Kidney epithelial cell (primary cell): ENCODE data around the gene PXDN. TPM values are rescaled to one million over a fixed set of nuclear protein-coding genes. Genes with fewer than 3 reads are reported as not detected.
"Not testable (repeated sequence)": the region's sequence is repeated elsewhere in the genome, so short reads cannot be mapped to it uniquely, and the experiment has no call there.

Source experiments
- DNase-seq: peaks from one replicate; pipeline ENCODE4 v3.0.0-alpha.2; 2010; ENCODE audit warnings: low read depth
- H3K27me3 ChIP-seq: 2 replicates; pipeline ENCODE4 v1.6.0; 2011; ENCODE audit warnings: low read length; ENCODE audit not compliant: control insufficient read depth, insufficient read depth
- H3K36me3 ChIP-seq: 2 replicates; pipeline ENCODE4 v1.5.1; 2011; ENCODE audit warnings: low read length; ENCODE audit not compliant: control insufficient read depth, insufficient read depth
- H3K4me3 ChIP-seq: 2 replicates; pipeline ENCODE4 v1.5.1; 2011; ENCODE audit warnings: low read depth, mild to moderate bottlenecking, control low read depth, low read length
- CTCF ChIP-seq: IDR thresholded peaks from 2 replicates; pipeline ENCODE4 v1.5.1; 2011; ENCODE audit warnings: mild to moderate bottlenecking, moderate library complexity, low read length, control low read depth, inconsistent platforms; ENCODE audit not compliant: insufficient read depth, poor library complexity, severe bottlenecking
- total RNA-seq: library from RNA; depleted of rRNA; stranded (reverse); fragments of >200 nt; gene quantifications from 2 replicates; pipeline ENCODE4 v1.2.3, GENCODE V29; 2015

Gene PXDN
- total RNA-seq, 1 donor from 2014 or later: 287 TPM

- no peaks in the 10 kb centered on the region for H3K36me3 ChIP-seq
- no peak for TF ChIP-seq CTCF
Measured at GRCh38 chr2:1705557-1706076, 38.7 kb downstream of the PXDN start.

GRCh38 chr2:1704631-1705556, 39.4 kb downstream of the PXDN start:
- DNase-seq: no peak
- no peak for TF ChIP-seq CTCF
- Histone ChIP-seq H3K36me3 (no peaks in the 10 kb centered on the region), H3K4me3 (no peak overlapping the region), H3K27me3 (no peaks in the 10 kb centered on the region)

More at GRCh38 chr2:1705557-1706076, 38.7 kb downstream of the PXDN start:
- no peak for DNase-seq
- no peak overlapping the region for H3K4me3 ChIP-seq
- no peaks in the 10 kb centered on the region for H3K27me3 ChIP-seq

- DNase-seq: no peak
- Histone ChIP-seq H3K4me3 (no peak overlapping the region), H3K36me3 (no peaks in the 10 kb centered on the region), H3K27me3 (no peaks in the 10 kb centered on the region)
- no peak for TF ChIP-seq CTCF
Measured at GRCh38 chr2:1702186-1702565, 42.1 kb downstream of the PXDN start.

GRCh38 chr2:1701556-1702185, 42.6 kb downstream of the PXDN start:
- Histone ChIP-seq H3K36me3 (no peaks in the 10 kb centered on the region), H3K4me3 (no peak overlapping the region), H3K27me3 (no peaks in the 10 kb centered on the region)
- no peak for DNase-seq
- no peak for TF ChIP-seq CTCF

- Histone ChIP-seq H3K36me3 (no peaks in the 10 kb centered on the region), H3K27me3 (no peaks in the 10 kb centered on the region), H3K4me3 (no peak overlapping the region)
- DNase-seq: no peak
- no peak for TF ChIP-seq CTCF
Measured at GRCh38 chr2:1701020-1701419, 43.3 kb downstream of the PXDN start.

- H3K36me3 ChIP-seq, H3K27me3 ChIP-seq, H3K4me3 ChIP-seq, DNase-seq: not testable (repeated sequence)
Measured at GRCh38 chr2:1700427-1700826, 43.9 kb downstream of the PXDN start.
